Stimulated activated CD8-positive, alpha-beta memory T cell treated with anti-CD3 and anti-CD28 coated beads, Interleukin-15, amount 100 ng/mL, for 48 hours (primary cell): ENCODE data around the gene SLC39A1.
"Not testable (repeated sequence)": the region's sequence is repeated elsewhere in the genome, so short reads cannot be mapped to it uniquely, and the experiment has no call there.

Source experiments
- DNase-seq, 2 donors: peaks; one replicate each; pipeline ENCODE4 v3.0.0-alpha.2; 2020; ENCODE audit warnings: low read depth in 2 of 2

The SLC39A1 gene

DNA sequence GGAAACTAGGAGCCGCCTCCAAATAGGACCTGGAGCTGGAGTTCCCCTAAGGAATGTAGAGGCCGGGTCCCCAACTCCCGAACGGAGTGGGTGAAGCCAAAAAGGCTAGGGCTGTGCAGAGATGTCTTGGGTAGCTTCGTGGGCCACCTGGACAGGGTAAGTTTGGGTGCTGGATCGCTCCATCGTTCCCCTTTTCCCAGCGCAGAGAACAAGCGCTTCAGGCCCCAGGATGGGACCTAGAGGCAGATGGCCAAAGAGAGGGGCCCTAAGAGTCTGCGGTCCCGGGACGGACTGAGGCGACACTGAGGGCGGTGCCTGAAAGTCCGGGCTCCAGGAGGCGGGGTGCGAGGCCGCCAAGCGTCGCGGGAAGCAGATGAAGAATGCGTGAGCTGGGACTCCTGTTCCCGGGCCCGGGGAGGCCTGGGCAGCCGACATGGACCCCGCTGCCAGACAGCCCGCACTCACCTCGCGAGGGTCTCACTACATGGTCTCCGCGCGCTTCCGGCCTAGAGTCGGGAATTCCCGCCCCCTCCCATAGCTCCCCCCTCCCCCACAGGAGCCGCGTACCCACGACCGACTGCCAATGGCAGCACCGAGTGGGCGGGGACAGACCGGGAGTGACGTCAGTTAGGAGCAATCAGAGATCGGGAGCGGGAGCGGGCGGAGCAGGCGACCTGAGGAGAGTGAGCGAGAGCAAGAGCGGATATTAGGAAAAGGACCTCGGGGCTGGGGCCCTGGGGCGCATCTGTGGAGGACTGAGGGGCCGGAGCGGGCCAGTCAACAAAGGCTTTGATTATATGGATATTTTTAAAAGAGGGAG is at the start of gene SLC39A1:
SLC39A1 (minus strand) TSS at position 508 of the 820 bp plus-strand sequence. CDS start 822 bp downstream, outside the sequence.
- DNase-seq: peak; percentile 90

DNA sequence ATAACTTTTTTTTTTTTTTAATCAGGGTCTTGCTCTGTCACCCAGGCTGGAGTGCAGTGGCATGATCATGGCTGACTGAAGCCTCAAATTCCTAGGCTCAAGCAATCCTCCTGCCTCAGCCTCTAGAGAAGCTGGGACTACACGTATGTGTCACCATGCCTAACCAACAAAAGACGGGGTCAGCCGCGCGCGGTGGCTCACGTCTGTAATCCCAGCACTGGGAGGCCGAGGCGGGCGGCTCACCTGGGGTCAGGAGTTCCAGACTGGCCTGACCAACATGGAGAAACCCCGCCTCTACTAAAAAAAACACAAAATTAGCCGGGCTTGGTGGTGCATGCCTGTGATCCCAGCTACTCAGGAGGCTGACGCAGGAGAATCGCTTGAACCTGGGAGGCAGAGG is 49.2 kb upstream of the SLC39A1 start:
- not testable (repeated sequence) for DNase-seq

DNA sequence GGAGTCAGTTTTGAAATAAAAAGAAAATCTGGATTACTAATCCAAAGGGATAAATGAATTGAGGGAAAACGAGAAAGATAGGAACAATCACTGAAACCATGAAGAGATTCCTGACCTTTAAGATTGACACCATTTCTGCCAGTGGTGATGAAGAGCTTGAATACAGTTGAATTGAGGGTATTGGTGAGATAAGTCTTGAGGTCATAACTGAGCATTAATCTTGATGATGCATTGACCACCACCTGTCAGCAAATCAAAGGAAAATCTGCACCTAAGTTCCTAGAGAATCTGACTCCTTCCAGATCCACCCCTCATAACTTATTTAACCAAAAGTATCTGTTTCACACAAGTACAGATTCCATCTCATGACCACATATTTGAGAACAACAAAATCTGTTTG is 48.8 kb upstream of the SLC39A1 start:
- DNase-seq: no peak

- no peak for DNase-seq
Observed at GRCh38 chr1:154006136-154006535, 42.8 kb upstream of the SLC39A1 start.

DNA sequence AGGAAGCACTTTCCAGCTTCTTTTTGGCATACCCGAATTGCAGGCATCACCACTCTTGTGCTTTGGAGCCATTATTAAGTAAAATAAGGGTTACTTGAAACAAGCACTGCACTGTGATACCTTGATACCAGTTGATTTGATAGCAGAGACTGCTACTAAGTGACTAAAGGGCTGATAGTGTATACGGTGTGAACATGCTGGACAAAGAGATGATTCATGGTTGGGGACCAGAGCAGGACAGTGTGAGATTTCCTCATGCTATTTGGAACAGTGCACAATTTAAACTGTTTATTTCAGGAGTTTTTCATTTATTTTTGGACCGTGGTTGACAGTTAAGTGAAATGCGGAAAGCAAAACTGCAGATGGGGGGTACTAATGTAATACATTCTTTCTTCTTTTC is 37.1 kb upstream of the SLC39A1 start:
- no peak for DNase-seq

- not testable (repeated sequence) for DNase-seq
Observed at GRCh38 chr1:153996882-153997281, 33.5 kb upstream of the SLC39A1 start.

DNA sequence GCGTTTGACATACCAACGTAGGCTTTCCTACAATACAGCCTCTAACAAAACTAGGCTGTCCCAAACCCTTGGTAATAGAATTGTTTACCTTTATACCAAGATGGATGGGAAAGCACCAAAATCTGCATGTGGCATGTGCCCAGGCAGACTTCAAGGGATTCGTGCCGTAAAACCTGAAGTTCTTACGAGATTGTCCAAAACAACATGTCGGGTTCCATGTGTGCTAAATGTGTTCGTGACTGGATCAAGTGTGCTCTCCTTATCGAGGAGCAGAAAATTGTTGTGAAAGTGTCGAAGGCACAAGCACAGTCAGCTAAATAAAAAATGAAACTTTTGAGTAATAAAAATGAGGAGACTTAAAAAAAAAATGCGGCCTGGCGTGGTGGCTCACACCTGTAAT is 32.3 kb upstream of the SLC39A1 start:
- no peak for DNase-seq

- DNase-seq: no peak
Observed at GRCh38 chr1:153995202-153995601, 31.9 kb upstream of the SLC39A1 start.

DNA sequence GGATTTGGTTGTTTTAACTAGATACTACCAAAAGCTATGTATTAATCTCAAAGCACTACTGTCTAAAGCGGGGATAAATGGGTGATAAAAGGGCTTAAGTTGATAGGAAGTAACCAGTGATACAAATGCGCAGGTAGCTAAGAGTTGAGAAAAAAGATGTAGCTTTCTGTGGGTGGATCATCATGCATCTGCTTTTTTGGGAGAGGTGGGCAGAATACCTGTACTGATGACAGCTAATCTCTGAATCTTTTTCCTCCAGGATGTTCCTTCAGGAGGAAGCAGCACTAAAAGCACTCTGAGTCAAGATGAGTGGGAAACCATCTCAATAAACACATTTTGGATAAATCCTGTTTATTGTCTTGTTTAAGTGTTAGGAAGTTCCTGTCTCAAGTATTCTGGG is 28.5 kb upstream of the SLC39A1 start:
- no peak for DNase-seq

DNA sequence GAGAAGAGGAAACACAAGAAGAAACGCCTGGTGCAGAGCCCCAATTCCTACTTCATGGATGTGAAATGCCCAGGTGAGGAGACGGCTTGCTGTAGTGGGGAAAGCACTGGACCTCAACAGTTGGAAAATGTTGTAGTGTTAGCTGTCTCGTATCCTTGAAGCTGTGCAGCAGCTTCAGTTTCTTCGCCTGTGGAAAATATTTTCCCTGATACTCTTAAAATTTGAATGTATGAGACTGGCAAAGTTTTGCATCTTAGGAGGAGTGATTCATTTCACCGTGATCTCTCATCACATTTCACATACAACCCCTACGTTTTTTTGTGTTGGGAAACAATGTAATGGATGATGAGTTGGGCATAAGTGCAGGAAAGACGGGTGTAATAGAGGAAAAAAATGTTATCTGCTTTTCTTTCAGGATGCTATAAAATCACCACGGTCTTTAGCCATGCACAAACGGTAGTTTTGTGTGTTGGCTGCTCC is 27.9 kb upstream of the SLC39A1 start:
- DNase-seq: no peak

DNA sequence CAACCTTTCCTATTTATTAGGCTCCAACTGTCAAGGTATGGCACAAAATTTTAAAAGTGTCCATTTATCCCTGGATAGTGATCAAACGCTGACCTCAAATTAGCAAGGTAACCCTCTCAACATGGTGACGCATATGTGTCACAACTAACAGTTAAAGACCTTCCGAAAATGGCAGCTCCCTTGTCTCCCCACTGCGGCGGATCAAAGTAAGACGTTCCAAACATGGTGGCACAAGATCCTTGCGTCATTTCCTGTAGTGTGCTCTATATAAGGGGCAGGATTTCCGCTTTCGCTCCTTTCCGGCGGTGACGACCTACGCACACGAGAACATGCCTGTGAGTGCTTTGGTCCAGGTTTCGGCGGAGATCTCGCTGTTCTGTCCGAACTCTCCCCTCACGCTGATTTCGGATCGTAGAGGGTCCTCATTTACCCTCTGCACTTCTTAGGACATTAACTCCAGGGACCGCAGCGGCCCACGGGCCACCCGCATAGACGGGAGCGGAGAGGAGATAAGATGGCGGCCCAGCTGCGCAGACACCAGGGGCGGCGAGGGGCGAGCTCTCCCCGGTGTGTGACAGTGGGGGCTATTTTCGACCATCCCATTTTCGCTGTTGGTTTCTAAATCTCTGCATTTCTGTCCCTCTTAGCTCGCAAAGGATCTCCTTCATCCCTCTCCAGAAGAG is 27.3 kb upstream of the SLC39A1 start, which contains the start of gene RPS27:
RPS27 (plus strand) TSS at position 295 of the 683 bp plus-strand sequence; CDS start at position 330, 35 bp downstream.
- peak; percentile 75 to 78 for DNase-seq

DNA sequence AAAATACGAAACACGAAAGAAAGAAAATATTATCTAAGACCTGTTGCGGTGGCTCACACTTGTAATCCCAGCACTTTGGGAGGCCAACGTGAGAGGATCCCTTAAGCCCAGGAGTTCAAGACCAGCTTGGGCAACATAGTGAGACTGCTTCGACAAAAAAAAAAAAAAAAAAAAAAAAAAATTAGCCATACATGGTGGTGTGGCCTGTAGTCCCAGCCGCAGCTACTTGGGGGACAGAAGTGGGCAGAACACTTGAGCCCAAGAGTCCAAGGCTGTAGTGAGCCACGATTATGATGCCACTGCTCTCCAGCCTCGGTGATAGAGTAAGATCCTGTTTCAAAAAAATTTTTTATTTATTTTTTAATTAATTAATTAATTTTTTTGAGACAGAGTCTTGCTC is 24.3 kb upstream of the SLC39A1 start:
- DNase-seq: no peak

GRCh38 chr1:153985941-153986761 is 22.8 kb upstream of the SLC39A1 start, which contains the start of gene RAB13:
TSS of gene RAB13 (minus strand) at chr1:153986339. CDS start at chr1:153986236, 103 bp downstream.
- DNase-seq: no peak

DNA sequence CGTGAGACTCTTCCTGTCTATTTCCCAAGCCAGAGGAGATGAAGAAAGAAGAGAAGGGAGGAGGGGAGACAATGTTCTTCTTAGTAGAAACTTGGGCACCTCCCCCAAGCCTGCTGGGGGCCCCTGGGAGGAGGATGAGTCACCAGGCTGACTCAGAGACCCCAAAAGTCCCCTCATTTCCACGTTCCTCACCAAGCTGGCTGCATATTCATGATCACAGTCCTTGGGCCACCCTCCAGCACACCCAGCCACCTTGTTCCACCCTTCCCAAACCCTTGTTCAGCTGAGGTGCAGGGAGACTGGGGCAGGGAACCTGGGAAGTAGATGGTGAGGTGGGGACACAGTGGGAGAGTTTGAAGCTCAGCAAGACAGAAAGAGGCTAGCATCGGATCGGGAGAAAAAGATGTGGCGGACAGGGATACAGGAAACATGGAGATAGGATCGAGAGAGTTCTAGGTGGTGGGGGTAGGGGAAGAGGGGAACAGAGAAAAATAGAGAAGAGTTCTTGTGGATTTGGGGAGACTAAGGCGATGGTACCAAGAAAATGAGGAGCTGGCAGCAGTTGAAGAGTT is 22.1 kb upstream of the SLC39A1 start:
- DNase-seq: peak; percentile 62 to 68

DNA sequence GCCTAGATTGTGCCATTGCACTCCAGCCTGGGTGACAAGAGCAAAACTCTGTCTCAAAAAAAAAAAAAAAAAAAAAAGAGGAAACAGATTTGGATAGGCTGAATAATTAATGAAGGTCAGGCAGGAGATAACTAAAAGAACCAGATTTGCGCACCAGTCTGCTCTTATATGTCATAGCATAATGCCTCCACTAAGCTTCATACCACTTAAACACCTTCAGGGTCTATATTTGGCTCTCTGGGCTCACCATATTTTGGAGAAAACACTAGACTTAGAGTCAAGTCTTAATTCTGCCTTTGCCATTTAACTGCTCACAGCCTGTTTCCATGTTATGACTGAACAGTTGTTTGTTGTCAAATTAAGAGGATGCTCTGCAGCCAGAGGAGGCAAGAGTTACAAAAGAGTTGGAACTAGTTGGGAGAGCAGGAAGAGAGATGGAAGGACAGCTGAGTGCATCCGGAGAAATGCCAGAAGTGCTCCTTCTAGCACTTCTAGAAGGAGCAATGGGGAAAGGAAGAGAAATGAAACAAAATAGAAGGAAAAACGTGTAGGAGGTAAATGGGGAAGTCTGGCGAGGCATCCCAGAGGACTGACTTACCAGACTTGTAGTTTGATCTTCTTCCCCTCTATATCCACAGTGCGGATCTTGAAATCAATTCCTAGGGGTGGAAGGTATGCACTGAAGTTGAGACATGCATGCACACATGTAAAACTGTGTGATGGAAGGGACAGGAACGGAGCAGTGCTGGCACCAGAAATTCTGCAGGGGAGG is 21.0 kb upstream of the SLC39A1 start:
- DNase-seq: no peak

DNA sequence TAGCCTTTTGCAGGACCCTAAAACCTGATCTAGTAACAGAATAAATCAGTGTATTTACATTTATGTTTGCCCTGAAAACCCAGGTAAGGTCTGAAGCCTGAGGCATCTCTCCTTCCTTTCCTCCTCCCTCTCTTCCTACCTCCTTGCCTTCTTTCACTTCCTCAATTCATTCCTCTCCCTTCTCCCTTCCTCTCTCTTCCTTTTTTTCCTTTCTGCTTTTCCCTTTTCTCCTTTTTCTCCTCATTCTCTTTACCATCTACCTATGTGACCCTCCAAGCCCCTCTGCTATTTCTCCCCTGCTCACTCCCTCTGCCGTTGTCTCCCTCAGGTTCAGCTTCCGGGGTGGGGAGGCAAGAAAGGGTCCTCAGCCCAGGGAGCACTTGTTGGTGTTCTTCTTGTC is 18.4 kb upstream of the SLC39A1 start:
- not testable (repeated sequence) for DNase-seq

DNA sequence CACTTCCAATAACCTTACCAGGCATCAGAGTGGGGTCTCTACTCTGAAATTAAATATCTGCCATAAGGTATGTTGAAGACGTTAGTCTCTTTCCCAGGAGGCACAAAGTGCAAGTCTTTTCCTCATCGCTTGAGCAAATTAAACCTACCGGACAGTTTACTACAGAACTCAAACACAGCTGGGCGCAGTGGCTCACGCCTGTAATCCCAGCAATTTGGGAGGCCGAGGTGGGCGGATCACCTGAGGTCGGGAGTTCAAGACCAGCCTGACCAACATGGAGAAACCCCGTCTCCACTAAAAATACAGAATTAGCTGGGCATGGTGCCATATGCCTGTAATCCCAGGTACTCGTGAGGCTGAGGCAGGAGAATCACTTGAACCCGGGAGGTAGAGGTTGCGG is 15.8 kb upstream of the SLC39A1 start:
- not testable (repeated sequence) for DNase-seq

- no peak for DNase-seq
Observed at GRCh38 chr1:153978274-153978909, 15.1 kb upstream of the SLC39A1 start.

- peak; percentile 75 to 76 for DNase-seq
Observed at GRCh38 chr1:153977250-153978240, 14.2 kb upstream of the SLC39A1 start, which contains the start of gene JTB. TSS of gene JTB (minus strand) at chr1:153977674. CDS start at chr1:153977252, 422 bp downstream.
